ENCODE data around the gene CDX2. TPM values are rescaled to one million over a fixed set of nuclear protein-coding genes. Genes with fewer than 3 reads are reported as not detected.

The CDX2 gene
- total RNA-seq, 1 experiment from 2014 or later, result 5.1 TPM

- POLR2A ChIA-PET, result no interaction called here
- CTCF ChIA-PET, result no interaction called here
- in situ Hi-C loops (cut with HindIII; ENCODE audit: low pct_unique_long_range_greater_than_20kb, low sequenced_read_pairs) (no loop called here), intact Hi-C loops (cut with micrococcal nuclease; ENCODE audit: unreplicated experiment) (no loop called here)
- ATAC-seq (peak; percentile 17), DNase-seq (ENCODE audit: low read depth, low spot score) (no peak)
- no TSS peak for BruUV-seq (replicated peaks)
- H3K27me3 ChIP-seq (ENCODE audit: control insufficient read depth, insufficient read depth, low read length), result no peaks in the 10 kb centered on the region
- TF ChIP-seq REST (IDR thresholded peaks at IDR 0.05; ENCODE audit: insufficient read depth in 1 of 2, low read depth in 2 of 2, low read length in 1 of 2), result no peak
- TF ChIP-seq TCF7L2 (IDR thresholded peaks at IDR 0.05; ENCODE audit: low read depth, low read length), result no peak
- no peak for TF ChIP-seq POLR2AphosphoS5 (IDR thresholded peaks at IDR 0.05; ENCODE audit: low read depth, low read length)
- no peak for TF ChIP-seq CTCF (IDR thresholded peaks at IDR 0.05)
- no peak for TF ChIP-seq SIN3A (IDR thresholded peaks at IDR 0.05; ENCODE audit: borderline replicate concordance, insufficient read depth, low read depth, low read length)
- H3K4me3 ChIP-seq (ENCODE audit: low read depth in 2 of 2, low read length in 2 of 2), result peak overlapping the region; percentile 55 to 68
- peak overlapping the region; percentile 82 for H3K27ac ChIP-seq (ENCODE audit: low read length)
- no peaks in the 10 kb centered on the region for H3K36me3 ChIP-seq (ENCODE audit: control insufficient read depth, insufficient read depth, low read length)
- 0 out of 2 replicates have a peak, but pooled peaks cover 3% of the 10 kb centered on the region for H3K4me1 ChIP-seq (ENCODE audit: control insufficient read depth, insufficient read depth, low read length)
- H3K9me3 ChIP-seq (ENCODE audit: control insufficient read depth, insufficient read depth, low read depth, low read length), result no peaks in the 10 kb centered on the region
These were observed 47.6 kb downstream of the CDX2 start for GRCh38 chr13:27921421-27921960.

- no TSS peak for BruUV-seq (replicated peaks)
- Histone ChIP-seq H3K27ac (ENCODE audit: low read length) (peak overlapping the region; percentile 82), H3K9me3 (ENCODE audit: control insufficient read depth, insufficient read depth, low read depth, low read length) (no peaks in the 10 kb centered on the region), H3K36me3 (ENCODE audit: control insufficient read depth, insufficient read depth, low read length) (no peaks in the 10 kb centered on the region), H3K4me3 (ENCODE audit: low read depth in 2 of 2, low read length in 2 of 2) (peak overlapping the region; percentile 55 to 68), H3K27me3 (ENCODE audit: control insufficient read depth, insufficient read depth, low read length) (no peaks in the 10 kb centered on the region), H3K4me1 (ENCODE audit: control insufficient read depth, insufficient read depth, low read length) (0 out of 2 replicates have a peak, but pooled peaks cover 3% of the 10 kb centered on the region)
- TF ChIP-seq TCF7L2 (IDR thresholded peaks at IDR 0.05; ENCODE audit: low read depth, low read length), result no peak
- no peak for TF ChIP-seq POLR2AphosphoS5 (IDR thresholded peaks at IDR 0.05; ENCODE audit: low read depth, low read length)
- TF ChIP-seq SIN3A (IDR thresholded peaks at IDR 0.05; ENCODE audit: borderline replicate concordance, insufficient read depth, low read depth, low read length), result no peak
- no peak for TF ChIP-seq CTCF (IDR thresholded peaks at IDR 0.05)
- TF ChIP-seq REST (IDR thresholded peaks at IDR 0.05; ENCODE audit: insufficient read depth in 1 of 2, low read depth in 2 of 2, low read length in 1 of 2), result no peak
- in situ Hi-C loops (cut with HindIII; ENCODE audit: low pct_unique_long_range_greater_than_20kb, low sequenced_read_pairs) (no loop called here), intact Hi-C loops (cut with micrococcal nuclease; ENCODE audit: unreplicated experiment) (no loop called here)
- DNase-seq (ENCODE audit: low read depth, low spot score) (no peak), ATAC-seq (peak; percentile 54)
- POLR2A ChIA-PET, result no interaction called here
- CTCF ChIA-PET, result no interaction called here
These were observed 48.3 kb downstream of the CDX2 start for GRCh38 chr13:27920677-27921420.
